HepG2 (cell line): ENCODE measurements around the gene AKR7A3. TPM values are rescaled to one million over a fixed set of nuclear protein-coding genes. Genes with fewer than 3 reads are reported as not detected.

Experiments used
- ATAC-seq: fragments of 200-7000 bp; cut with Tn5 transposase; 3 replicates; pipeline ENCODE4 v1.9.1; 2020; ENCODE audit warnings: mild to moderate bottlenecking, moderate library complexity
- BruUV-seq: library from RNA; stranded (reverse); fragments of 400-500 nt; replicated peaks from 2 replicates; lab custom pipeline; 2021; lab: Mats Ljungman, UMichigan
- CTCF ChIA-PET: fragments of 300-600 bp; formaldehyde crosslinking; extraction: SDS; loops from one replicate; lab custom pipeline; 2021; ENCODE audit warnings: low total read pairs, inconsistent platforms, low intra/inter-chr PET ratio; lab: Yijun Ruan, JAX
- POLR2A ChIA-PET: fragments of 350-600 bp; sonication (Branson Sonifier 250); formaldehyde crosslinking; loops from one replicate; lab custom pipeline; 2020; ENCODE audit warnings: antibody characterized with exemption, inconsistent platforms; lab: Yijun Ruan, JAX
- DNase-seq: peaks from one replicate; pipeline ENCODE4 v3.0.0-alpha.2; 2015; ENCODE audit warnings: low spot score
- FAIRE-seq: peaks from 3 replicates; lab custom pipeline; 2011; peaks lifted over from hg19 to GRCh38; lab: Jason Lieb, UNC
- H2AFZ ChIP-seq: one replicate; pipeline ENCODE4 v1.6.1; 2011; ENCODE audit warnings: low read length, inconsistent platforms
- H3K27ac ChIP-seq: fragments of 300-600 bp; 3 replicates; pipeline ENCODE4 v1.8.0; 2011; ENCODE audit warnings: mixed run types, mild to moderate bottlenecking, mixed read lengths, low read length, inconsistent platforms; ENCODE audit not compliant: insufficient read depth; ENCODE audit errors: extremely low read length
- H3K27me3 ChIP-seq, 2 experiments: fragments of 200-600 bp in 1 of 2; 2 replicates in 1 of 2; 3 replicates in 1 of 2; pipeline versions ENCODE4 v1.6.0 to v1.8.0; 2011; ENCODE audit warnings: low read length in 2 of 2, mild to moderate bottlenecking in 2 of 2, moderate library complexity in 2 of 2, inconsistent platforms in 1 of 2; ENCODE audit not compliant: insufficient read depth in 2 of 2, control insufficient read depth in 1 of 2
- H3K36me3 ChIP-seq, 2 experiments: fragments of 200-600 bp in 1 of 2; replicated peaks in 1 of 2; 2 replicates in 1 of 2; 3 replicates in 1 of 2; pipeline versions ENCODE4 v1.5.1 to v1.8.0; 2011; ENCODE audit warnings: low read length in 2 of 2, inconsistent platforms in 1 of 2; ENCODE audit not compliant: insufficient read depth in 2 of 2, control insufficient read depth in 1 of 2
- H3K4me1 ChIP-seq: 2 replicates; pipeline ENCODE4 v1.5.1; 2012; ENCODE audit warnings: low read length, inconsistent platforms; ENCODE audit not compliant: insufficient read depth
- H3K4me2 ChIP-seq: 2 replicates; pipeline ENCODE4 v1.6.0; 2011; ENCODE audit warnings: low read depth, low read length, inconsistent platforms
- H3K4me3 ChIP-seq, 3 experiments: fragments of 200-600 bp in 1 of 3; sonication (generic), shearing (Covaris generic) in 1 of 3; replicated peaks in 1 of 3; 2 replicates each; pipeline ENCODE4 v1.5.1; 2011 to 2016; ENCODE audit warnings: low read length in 3 of 3, inconsistent platforms in 2 of 3, low read depth in 2 of 3, mild to moderate bottlenecking in 2 of 3, control low read depth in 1 of 3, mixed read lengths in 1 of 3; ENCODE audit not compliant: insufficient read depth in 1 of 3
- H3K79me2 ChIP-seq: one replicate; pipeline ENCODE4 v1.6.1; 2011; ENCODE audit warnings: low read length, inconsistent platforms; ENCODE audit not compliant: insufficient read depth
- H3K9ac ChIP-seq: 2 replicates; pipeline ENCODE4 v1.6.0; 2011; ENCODE audit warnings: mild to moderate bottlenecking, low read depth, low read length, inconsistent platforms; ENCODE audit not compliant: insufficient read depth
- H3K9me3 ChIP-seq: 2 replicates; pipeline ENCODE4 v1.5.1; 2012; ENCODE audit warnings: mild to moderate bottlenecking, low read length
- H4K20me1 ChIP-seq: 2 replicates; pipeline ENCODE4 v1.6.0; 2011; ENCODE audit warnings: inconsistent platforms, mild to moderate bottlenecking, low read length, moderate library complexity; ENCODE audit not compliant: insufficient read depth
- FLYWCH1 ChIP-seq: sonication (generic); formaldehyde crosslinking; IDR thresholded peaks from 2 replicates; pipeline ENCODE4 v1.8.1; 2023; ENCODE audit warnings: mild to moderate bottlenecking, missing genetic modification reagents
- FOXK1 ChIP-seq: sonication (generic); formaldehyde crosslinking; IDR thresholded peaks from 2 replicates; pipeline ENCODE4 v1.4.0; 2020; ENCODE audit warnings: low read depth, missing genetic modification reagents, borderline replicate concordance
- PRPF4 ChIP-seq: fragments of 200-400 bp; formaldehyde crosslinking; IDR thresholded peaks from 2 replicates; pipeline ENCODE4 v1.6.1; 2016; ENCODE audit warnings: low read length, low read depth; ENCODE audit not compliant: poor library complexity, severe bottlenecking
- YEATS2 ChIP-seq: sonication (generic); formaldehyde crosslinking; IDR thresholded peaks from 2 replicates; pipeline ENCODE4 v1.4.0; 2020; ENCODE audit warnings: missing genetic modification reagents, borderline replicate concordance
- ZNF552 ChIP-seq: sonication (generic); formaldehyde crosslinking; IDR thresholded peaks from 2 replicates; pipeline ENCODE4 v1.9.0; 2022; ENCODE audit warnings: missing genetic modification reagents, mild to moderate bottlenecking, borderline replicate concordance
- ZNF780A ChIP-seq: sonication (generic); formaldehyde crosslinking; IDR thresholded peaks from 2 replicates; pipeline ENCODE4 v1.8.0; 2022; ENCODE audit warnings: mild to moderate bottlenecking, missing genetic modification reagents, moderate library complexity
- WGBS: methylation state at CpG from one replicate; pipeline ENCODE4 v1.1.6; 2017; ENCODE audit warnings: low lambda C conversion rate; 5-methylcytosine and 5-hydroxymethylcytosine counted together
- in situ Hi-C: cut with HindIII; loops from 2 replicates; pipeline ENCODE4 v1.10.0; 2017; ENCODE audit warnings: low pct_unique_long_range_greater_than_20kb; ENCODE audit not compliant: extremely low pct_ligation_motif_present
- intact Hi-C: fragments of 100-400 bp; cut with micrococcal nuclease; formaldehyde crosslinking; loops from one replicate; pipeline ENCODE4 v1.10.0; 2022; ENCODE audit not compliant: unreplicated experiment
- polyA plus RNA-seq, 8 experiments: library from polyadenylated mRNA; depleted of rRNA in 3 of 8; stranded (reverse) in 7 of 8; unstranded in 1 of 8; fragments of >200 nt; fragmentation: Illumina TruSeq in 4 of 8; extraction: Trizol in 4 of 8; gene quantifications; 2 replicates each; pipeline versions ENCODE4 v1.2.1 to v1.2.3, GENCODE V29; 2011 to 2016; ENCODE audit warnings: low read depth in 4 of 8, missing spikeins in 1 of 8, mixed read lengths in 1 of 8; ENCODE audit not compliant: insufficient read depth in 1 of 8
- small RNA-seq, 3 experiments: library from RNA; depleted of rRNA; stranded (forward); fragments of <200 nt; gene quantifications; one replicate each; pipeline ENCODE3, GENCODE V24; 2012; ENCODE audit warnings: low read depth in 2 of 3, low replicate concordance in 1 of 3; ENCODE audit not compliant: insufficient read length in 3 of 3, insufficient read depth in 2 of 3
- total RNA-seq, 5 experiments: library from RNA; depleted of rRNA; stranded (reverse); fragments of >200 nt; fragmentation: Illumina TruSeq; extraction: Trizol; gene quantifications; 2 replicates each; pipeline ENCODE4 v1.2.3, GENCODE V29; 2016; ENCODE audit warnings: low read depth in 1 of 5

Gene AKR7A3
- total and polyA plus RNA-seq, 2 of the 13 experiments (the other 11 are each of a cell fraction or from before 2014, with no cell fraction given), result 0.58 to 1.00 TPM

GRCh38 chr1:19234224-19234623 is 54.3 kb downstream of the AKR7A3 start:
- intact Hi-C loops (no loop called here), in situ Hi-C loops (loop anchor here (10.0 kb wide), 1 partner anchor 59 kb away; no protein-coding TSS in a partner anchor)
- H2AFZ ChIP-seq, result no peak overlapping the region
- 100% methylated on average over 3 of the region's 3 CpGs for WGBS
- H3K4me1 ChIP-seq, result no peaks in the 10 kb centered on the region
- FAIRE-seq (no peak), ATAC-seq (no peak), DNase-seq (no peak)
- H3K9ac ChIP-seq, result no peak overlapping the region
- ChIA-PET CTCF (no interaction called here), POLR2A (no interaction called here)
- no peak overlapping the region for H3K4me3 ChIP-seq
- BruUV-seq, result no TSS peak
- no peak overlapping the region for H3K4me2 ChIP-seq
- H3K9me3 ChIP-seq, result no peaks in the 10 kb centered on the region
- H3K36me3 ChIP-seq, result peaks cover 32 to 86% of the 10 kb centered on the region in 2 experiments
- no peak for TF ChIP-seq YEATS2 (CRISPR knock-in tag)
- no peak for TF ChIP-seq ZNF780A (CRISPR knock-in tag)
- no peak for TF ChIP-seq FOXK1 (CRISPR knock-in tag)
- TF ChIP-seq ZNF552, result no peak
- no peak for TF ChIP-seq FLYWCH1 (CRISPR knock-in tag)
- no peak for TF ChIP-seq PRPF4
- no peaks in the 10 kb centered on the region for H4K20me1 ChIP-seq
- no peaks in the 10 kb centered on the region for H3K79me2 ChIP-seq
- no peaks in the 10 kb centered on the region for H3K27me3 ChIP-seq
- H3K27ac ChIP-seq, result no peak overlapping the region

Small RNA genes within 50 kb of the gene (small RNA-seq; reads per million reads assigned to genes)
- 0 reads per million in 3 experiments for gene RNU6-1099P

Other genes starting within 250 kb of the AKR7A3 start
- gene UBR4, start 78.5 kb downstream of the AKR7A3 start, total RNA-seq (2016; rRNA removed; fragmentation: Illumina TruSeq; extraction: Trizol), result 59.1 and 66.2 TPM in 2 replicates
- 106 and 137 TPM in 2 replicates for gene UBR4, start 78.5 kb downstream of the AKR7A3 start, polyA plus RNA-seq (2011; rRNA removed)
- 22.1 and 61.3 TPM in 2 replicates for gene EMC1, start 37.2 kb downstream of the AKR7A3 start, total RNA-seq (2016; rRNA removed; fragmentation: Illumina TruSeq; extraction: Trizol)
- gene EMC1, start 37.2 kb downstream of the AKR7A3 start, polyA plus RNA-seq (2011; rRNA removed), result 38.0 and 41.8 TPM in 2 replicates
- gene MRTO4, start 37.0 kb downstream of the AKR7A3 start, total RNA-seq (2016; rRNA removed; fragmentation: Illumina TruSeq; extraction: Trizol), result 59.2 and 63.3 TPM in 2 replicates
- gene MRTO4, start 37.0 kb downstream of the AKR7A3 start, polyA plus RNA-seq (2011; rRNA removed), result 26.9 and 28.1 TPM in 2 replicates
- 75.6 and 91.8 TPM in 2 replicates for gene AKR7A2, start 23.4 kb upstream of the AKR7A3 start, total RNA-seq (2016; rRNA removed; fragmentation: Illumina TruSeq; extraction: Trizol)
- 40.8 and 45.2 TPM in 2 replicates for gene AKR7A2, start 23.4 kb upstream of the AKR7A3 start, polyA plus RNA-seq (2011; rRNA removed)
- gene SLC66A1, start 23.6 kb upstream of the AKR7A3 start, total RNA-seq (2016; rRNA removed; fragmentation: Illumina TruSeq; extraction: Trizol), result 8.5 and 18.9 TPM in 2 replicates
- 15.4 and 24.4 TPM in 2 replicates for gene SLC66A1, start 23.6 kb upstream of the AKR7A3 start, polyA plus RNA-seq (2011; rRNA removed)
- 58.9 and 84.1 TPM in 2 replicates for gene CAPZB, start 196.8 kb upstream of the AKR7A3 start, total RNA-seq (2016; rRNA removed; fragmentation: Illumina TruSeq; extraction: Trizol)
- gene CAPZB, start 196.8 kb upstream of the AKR7A3 start, polyA plus RNA-seq (2011; rRNA removed), result 68.8 and 76.9 TPM in 2 replicates